Sciatic nerve (tissue), 2 donors: ENCODE data around the gene DERL3. TPM values are rescaled to one million over a fixed set of nuclear protein-coding genes. Genes with fewer than 3 reads are reported as not detected.

ENCODE experiments used
- ATAC-seq: fragments of 200-7000 bp; cut with Tn5 transposase; one replicate; pipeline ENCODE4 v1.9.1; 2020; ENCODE audit warnings: mild to moderate bottlenecking, moderate library complexity
- DNase-seq: peaks from one replicate; pipeline ENCODE4 v3.0.0-alpha.2; 2020; ENCODE audit warnings: low spot score
- intact Hi-C: fragments of 100-400 bp; cut with DNase I; formaldehyde crosslinking; loops from one replicate; pipeline ENCODE4 v1.14.2; 2022
- total RNA-seq: library from RNA; stranded (reverse); fragmentation: NEBNext Ultra II Directional; extraction: Animal tissue kit (Norgen Biotek cat#: 25700); gene quantifications from one replicate; pipeline ENCODE4 v1.2.1, GENCODE V29; 2021
- donor health status: DM: no; HTN: no; CAD: no.
- donor health status: DM: no; HTN: no; CAD: no.

Gene DERL3
- total RNA-seq, 1 donor from 2014 or later: 2.7 TPM

- peak; percentile 76 for ATAC-seq
- DNase-seq: peak; percentile 92
- intact Hi-C loops: loop anchor here (5.0 kb wide), 1 partner anchor 82 kb away; the partner anchor contains the start of gene CHCHD10
Measured at GRCh38 chr22:23849009-23850006, 10.5 kb upstream of the DERL3 start.

GRCh38 chr22:23847991-23848864 is 9.4 kb upstream of the DERL3 start:
- intact Hi-C loops: loop anchor here (5.0 kb wide), 1 partner anchor 81 kb away; the partner anchor contains the start of gene CHCHD10
- ATAC-seq (no peak), DNase-seq (no peak)

DNA sequence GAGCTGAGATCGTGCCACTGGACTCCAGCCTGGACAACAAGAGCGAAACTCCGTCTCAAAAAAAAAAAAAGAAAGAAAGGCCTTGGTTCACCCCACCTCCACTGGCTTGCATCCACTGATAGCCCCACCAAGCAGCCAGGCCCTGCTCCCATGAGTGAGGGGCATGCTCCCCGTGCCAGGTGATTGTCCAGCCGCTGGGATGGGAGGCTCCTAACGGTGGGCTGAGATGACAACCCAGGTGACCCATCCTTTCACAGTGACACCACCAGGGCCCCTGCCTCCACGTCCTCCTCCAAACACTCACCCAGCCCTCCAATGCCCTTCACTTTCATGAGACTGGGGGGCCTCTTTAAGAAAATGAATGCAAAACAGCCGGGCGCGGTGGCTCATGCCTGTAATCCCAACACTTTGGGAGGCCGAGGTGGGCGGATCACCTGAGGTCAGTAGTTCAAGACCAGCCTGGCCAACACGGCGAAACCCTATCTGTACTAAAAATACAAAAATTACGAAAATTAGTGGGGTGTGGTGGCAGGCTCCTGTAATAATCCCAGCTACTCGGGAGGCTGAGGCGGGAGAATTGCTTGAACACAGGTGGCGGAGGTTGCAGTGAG is 8.6 kb upstream of the DERL3 start:
- intact Hi-C loops: loop anchor here (5.0 kb wide), 1 partner anchor 80 kb away; the partner anchor contains the start of gene CHCHD10
- DNase-seq: no peak
- no peak for ATAC-seq

GRCh38 chr22:23846081-23846469 is 7.3 kb upstream of the DERL3 start:
- intact Hi-C loops: loop anchor here (5.0 kb wide), 1 partner anchor 79 kb away; the partner anchor contains the start of gene CHCHD10
- ATAC-seq: no peak
- DNase-seq: no peak

GRCh38 chr22:23845265-23846080 is 6.7 kb upstream of the DERL3 start:
- no peak for DNase-seq
- no peak for ATAC-seq
- intact Hi-C loops: loop anchor here (5.0 kb wide), 1 partner anchor 78 kb away; the partner anchor contains the start of gene CHCHD10

DNA sequence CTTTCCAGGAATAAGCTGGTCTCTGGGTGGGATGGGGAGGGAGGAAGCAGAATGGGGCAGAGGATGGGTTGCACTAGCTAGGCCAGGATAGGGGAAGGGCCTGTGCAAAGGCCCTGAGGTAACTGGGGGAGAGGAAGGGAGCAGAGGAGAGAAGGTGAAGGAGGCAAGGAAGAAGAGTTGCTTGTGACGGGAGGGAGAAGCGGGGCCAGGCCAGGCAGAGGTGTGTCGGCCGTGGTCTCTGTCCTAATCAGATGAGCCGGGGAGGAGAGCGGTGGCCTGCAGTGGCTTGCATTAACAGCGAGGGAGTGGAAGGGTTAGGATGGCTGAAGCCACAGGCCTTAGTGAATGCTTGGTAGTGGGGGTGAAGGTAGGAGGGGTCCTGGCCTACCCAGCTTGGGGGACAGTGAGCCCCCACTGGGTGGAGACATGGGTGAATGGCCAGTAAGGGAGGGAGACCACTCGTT is 6.0 kb upstream of the DERL3 start:
- ATAC-seq: no peak
- intact Hi-C loops: loop anchor here (5.0 kb wide), 1 partner anchor 77 kb away; the partner anchor contains the start of gene CHCHD10

GRCh38 chr22:23842599-23842998 is 3.8 kb upstream of the DERL3 start:
- DNase-seq (no peak), ATAC-seq (no peak)
- intact Hi-C loops: no loop called here

More for the DNA sequence above, 6.0 kb upstream of the DERL3 start:
- no peak for DNase-seq

- intact Hi-C loops: no loop called here
- ATAC-seq (no peak), DNase-seq (no peak)
Measured at GRCh38 chr22:23841736-23842445, 3.1 kb upstream of the DERL3 start.

GRCh38 chr22:23841292-23841691 is 2.5 kb upstream of the DERL3 start:
- DNase-seq: no peak
- no peak for ATAC-seq
- intact Hi-C loops: no loop called here

- DNase-seq: no peak
- ATAC-seq: no peak
- intact Hi-C loops: no loop called here
Measured at GRCh38 chr22:23840026-23840425, 1.2 kb upstream of the DERL3 start.

DNA sequence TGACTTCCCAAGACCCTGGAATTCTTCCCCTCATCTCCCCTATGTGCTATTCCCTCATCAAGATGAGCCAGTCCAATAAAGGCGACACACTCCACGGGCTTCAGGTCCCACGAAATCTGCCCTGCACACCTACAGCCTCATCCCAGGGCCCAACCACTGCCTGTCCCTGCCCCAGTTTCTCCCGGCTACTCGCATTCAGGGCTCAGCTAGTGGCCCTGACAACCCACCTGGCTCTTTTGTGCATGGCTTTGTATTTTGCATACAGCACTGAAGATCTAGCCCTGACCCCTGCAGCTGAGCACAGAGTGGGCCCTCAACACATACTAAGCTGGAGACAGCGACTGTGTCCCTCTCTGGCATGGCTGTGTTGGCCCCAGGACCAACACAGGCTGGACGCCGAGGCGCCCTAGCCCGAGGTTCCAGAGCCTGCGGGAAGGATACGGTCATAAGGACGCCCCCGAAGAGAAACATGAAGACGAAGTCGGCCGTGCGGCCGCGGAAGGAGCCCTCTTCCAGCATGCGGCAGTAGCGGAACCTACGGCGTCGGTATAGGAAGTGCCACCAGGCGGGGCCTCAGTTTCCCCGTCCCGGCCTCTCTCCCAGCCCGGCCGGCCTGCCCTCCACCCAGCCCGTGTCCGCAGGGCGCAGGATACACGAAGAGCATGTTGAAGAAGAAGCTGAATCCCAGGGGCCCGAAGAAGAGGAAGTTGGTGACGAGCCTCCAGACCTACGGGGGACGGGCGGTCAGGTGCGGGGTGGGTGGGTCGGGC is 710 bp downstream of the DERL3 start:
- no peak for DNase-seq

GRCh38 chr22:23837496-23837859 is 1.3 kb downstream of the DERL3 start:
- ATAC-seq: no peak
- no peak for DNase-seq
- intact Hi-C loops: loop anchor here (5.0 kb wide), 1 partner anchor 60 kb away; no protein-coding TSS in a partner anchor

More for the DNA sequence above, 710 bp downstream of the DERL3 start:
- intact Hi-C loops: loop anchor here (5.0 kb wide), 1 partner anchor 61 kb away; no protein-coding TSS in a partner anchor
- ATAC-seq: no peak

DNA sequence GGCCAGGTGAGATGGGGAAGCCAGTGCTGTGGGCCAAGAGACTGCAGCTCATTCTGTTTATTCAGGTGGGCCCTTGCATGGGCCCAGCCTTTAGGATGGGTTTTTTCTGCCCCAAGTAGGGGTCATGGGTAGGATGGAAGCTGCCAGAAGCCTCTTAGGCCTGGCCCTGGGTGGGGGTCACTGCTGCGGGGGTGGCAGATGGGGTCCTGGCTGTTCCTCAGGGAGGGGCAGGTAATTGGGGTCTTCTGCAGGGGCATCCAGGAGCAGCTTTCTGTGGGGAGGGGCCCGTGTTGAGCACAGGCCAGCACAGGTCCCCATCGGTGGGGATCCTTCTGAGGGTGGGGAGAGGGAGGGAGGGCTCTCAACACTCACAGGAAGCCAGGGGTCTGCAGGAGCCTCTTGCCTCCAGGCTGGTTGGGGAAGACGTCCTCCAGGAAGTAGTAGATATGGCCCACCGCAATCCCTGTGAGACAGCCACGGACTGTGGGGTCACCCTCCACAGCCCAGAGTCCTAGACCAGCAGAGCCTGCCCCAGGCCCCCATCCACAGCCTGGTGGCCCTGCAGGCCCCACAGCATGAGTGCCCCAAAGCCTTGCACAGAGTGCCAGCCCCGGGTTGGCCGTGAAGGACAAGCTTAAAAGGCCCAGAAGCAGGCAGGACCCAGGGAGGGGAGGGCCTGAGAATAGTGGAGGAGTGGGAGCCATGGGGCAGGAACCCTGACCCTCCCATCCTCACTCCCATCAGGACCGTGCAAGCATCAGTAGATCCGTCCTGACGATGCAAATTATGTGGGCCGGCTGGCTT is 1.9 kb downstream of the DERL3 start:
- DNase-seq (no peak), ATAC-seq (no peak)
- intact Hi-C loops: loop anchor here (5.0 kb wide), 1 partner anchor 60 kb away; no protein-coding TSS in a partner anchor

- intact Hi-C loops: loop anchor here (5.0 kb wide), 1 partner anchor 59 kb away; no protein-coding TSS in a partner anchor
Measured at GRCh38 chr22:23836281-23836680, 2.5 kb downstream of the DERL3 start.

GRCh38 chr22:23835484-23836144 is 3.2 kb downstream of the DERL3 start:
- ATAC-seq: no peak
- DNase-seq: peak; percentile 56
- intact Hi-C loops: loop anchor here (5.0 kb wide), 1 partner anchor 58 kb away; no protein-coding TSS in a partner anchor

More at GRCh38 chr22:23836281-23836680, 2.5 kb downstream of the DERL3 start:
- ATAC-seq (no peak), DNase-seq (peak; percentile 54)
